HepG2 (cell line): Measurements from ENCODE around the gene METAP1D. TPM values are rescaled to one million over a fixed set of nuclear protein-coding genes. Genes with fewer than 3 reads are reported as not detected.

Experiments
- ATAC-seq: fragments of 200-7000 bp; cut with Tn5 transposase; 3 replicates; pipeline ENCODE4 v1.9.1; 2020; ENCODE audit warnings: mild to moderate bottlenecking, moderate library complexity
- BruUV-seq: library from RNA; stranded (reverse); fragments of 400-500 nt; replicated peaks from 2 replicates; lab custom pipeline; 2021; lab: Mats Ljungman, UMichigan
- CTCF ChIA-PET: fragments of 300-600 bp; formaldehyde crosslinking; extraction: SDS; loops from one replicate; lab custom pipeline; 2021; ENCODE audit warnings: low total read pairs, inconsistent platforms, low intra/inter-chr PET ratio; lab: Yijun Ruan, JAX
- POLR2A ChIA-PET: fragments of 350-600 bp; sonication (Branson Sonifier 250); formaldehyde crosslinking; loops from one replicate; lab custom pipeline; 2020; ENCODE audit warnings: antibody characterized with exemption, inconsistent platforms; lab: Yijun Ruan, JAX
- DNase-seq: peaks from one replicate; pipeline ENCODE4 v3.0.0-alpha.2; 2015; ENCODE audit warnings: low spot score
- FAIRE-seq: peaks from 3 replicates; lab custom pipeline; 2011; peaks lifted over from hg19 to GRCh38; lab: Jason Lieb, UNC
- H2AFZ ChIP-seq: one replicate; pipeline ENCODE4 v1.6.1; 2011; ENCODE audit warnings: low read length, inconsistent platforms
- H3K27ac ChIP-seq: fragments of 300-600 bp; 3 replicates; pipeline ENCODE4 v1.8.0; 2011; ENCODE audit warnings: mixed run types, mild to moderate bottlenecking, mixed read lengths, low read length, inconsistent platforms; ENCODE audit not compliant: insufficient read depth; ENCODE audit errors: extremely low read length
- H3K27me3 ChIP-seq, 2 experiments: fragments of 200-600 bp in 1 of 2; 2 replicates in 1 of 2; 3 replicates in 1 of 2; pipeline versions ENCODE4 v1.6.0 to v1.8.0; 2011; ENCODE audit warnings: low read length in 2 of 2, mild to moderate bottlenecking in 2 of 2, moderate library complexity in 2 of 2, inconsistent platforms in 1 of 2; ENCODE audit not compliant: insufficient read depth in 2 of 2, control insufficient read depth in 1 of 2
- H3K36me3 ChIP-seq, 2 experiments: fragments of 200-600 bp in 1 of 2; replicated peaks in 1 of 2; 2 replicates in 1 of 2; 3 replicates in 1 of 2; pipeline versions ENCODE4 v1.5.1 to v1.8.0; 2011; ENCODE audit warnings: low read length in 2 of 2, inconsistent platforms in 1 of 2; ENCODE audit not compliant: insufficient read depth in 2 of 2, control insufficient read depth in 1 of 2
- H3K4me1 ChIP-seq: 2 replicates; pipeline ENCODE4 v1.5.1; 2012; ENCODE audit warnings: low read length, inconsistent platforms; ENCODE audit not compliant: insufficient read depth
- H3K4me2 ChIP-seq: 2 replicates; pipeline ENCODE4 v1.6.0; 2011; ENCODE audit warnings: low read depth, low read length, inconsistent platforms
- H3K4me3 ChIP-seq, 3 experiments: fragments of 200-600 bp in 1 of 3; sonication (generic), shearing (Covaris generic) in 1 of 3; replicated peaks in 1 of 3; 2 replicates each; pipeline ENCODE4 v1.5.1; 2011 to 2016; ENCODE audit warnings: low read length in 3 of 3, inconsistent platforms in 2 of 3, low read depth in 2 of 3, mild to moderate bottlenecking in 2 of 3, control low read depth in 1 of 3, mixed read lengths in 1 of 3; ENCODE audit not compliant: insufficient read depth in 1 of 3
- H3K79me2 ChIP-seq: one replicate; pipeline ENCODE4 v1.6.1; 2011; ENCODE audit warnings: low read length, inconsistent platforms; ENCODE audit not compliant: insufficient read depth
- H3K9ac ChIP-seq: 2 replicates; pipeline ENCODE4 v1.6.0; 2011; ENCODE audit warnings: mild to moderate bottlenecking, low read depth, low read length, inconsistent platforms; ENCODE audit not compliant: insufficient read depth
- H3K9me3 ChIP-seq: 2 replicates; pipeline ENCODE4 v1.5.1; 2012; ENCODE audit warnings: mild to moderate bottlenecking, low read length
- H4K20me1 ChIP-seq: 2 replicates; pipeline ENCODE4 v1.6.0; 2011; ENCODE audit warnings: inconsistent platforms, mild to moderate bottlenecking, low read length, moderate library complexity; ENCODE audit not compliant: insufficient read depth
- DR1 ChIP-seq: sonication (generic); formaldehyde crosslinking; IDR thresholded peaks from 2 replicates; pipeline ENCODE4 v1.8.0; 2021; ENCODE audit warnings: mild to moderate bottlenecking, missing genetic modification reagents, inconsistent platforms
- ETV6 ChIP-seq: sonication (generic); formaldehyde crosslinking; conservative IDR thresholded peaks from 2 replicates; pipeline ENCODE4 v1.4.0; 2020; ENCODE audit warnings: missing genetic modification reagents
- FOXC1 ChIP-seq: sonication (generic); formaldehyde crosslinking; IDR thresholded peaks from 2 replicates; pipeline ENCODE4 v1.8.0; 2022; ENCODE audit warnings: mild to moderate bottlenecking, missing genetic modification reagents, borderline replicate concordance
- HES4 ChIP-seq: sonication (generic); formaldehyde crosslinking; IDR thresholded peaks from 2 replicates; pipeline ENCODE4 v1.9.0; 2021; ENCODE audit warnings: mild to moderate bottlenecking, missing genetic modification reagents, borderline replicate concordance
- IKZF5 ChIP-seq: IDR thresholded peaks from 2 replicates; pipeline ENCODE4 v1.6.1; 2018; ENCODE audit warnings: missing genetic modification reagents, mild to moderate bottlenecking, missing compliant biosample characterization
- JARID2 ChIP-seq: sonication (generic); formaldehyde crosslinking; IDR thresholded peaks from 2 replicates; pipeline ENCODE4 v1.8.1; 2023; ENCODE audit warnings: missing genetic modification reagents, inconsistent platforms; ENCODE audit not compliant: insufficient replicate concordance
- MED8 ChIP-seq: sonication (generic); formaldehyde crosslinking; IDR thresholded peaks from 2 replicates; pipeline ENCODE4 v1.8.1; 2023; ENCODE audit warnings: mild to moderate bottlenecking, missing genetic modification reagents; ENCODE audit not compliant: insufficient replicate concordance
- NAIF1 ChIP-seq: sonication (generic); formaldehyde crosslinking; IDR thresholded peaks from 2 replicates; pipeline ENCODE4 v1.5.0; 2020; ENCODE audit warnings: mild to moderate bottlenecking, missing genetic modification reagents, borderline replicate concordance
- NFATC3 ChIP-seq: sonication (generic); formaldehyde crosslinking; IDR thresholded peaks from 2 replicates; pipeline ENCODE4 v1.5.1; 2020; ENCODE audit warnings: mild to moderate bottlenecking, missing genetic modification reagents
- RAD21 ChIP-seq: fragments of 450-650 bp; formaldehyde crosslinking; IDR thresholded peaks from 2 replicates; pipeline ENCODE4 v1.5.0; 2020; ENCODE audit warnings: mild to moderate bottlenecking
- TARDBP ChIP-seq: sonication (generic); formaldehyde crosslinking; IDR thresholded peaks from 2 replicates; pipeline ENCODE4 v1.8.0; 2022; ENCODE audit warnings: mild to moderate bottlenecking, missing genetic modification reagents
- TEF ChIP-seq: sonication (generic); formaldehyde crosslinking; IDR thresholded peaks from 2 replicates; pipeline ENCODE4 v1.5.0; 2020; ENCODE audit warnings: missing genetic modification reagents
- TFAP4 ChIP-seq: sonication (generic); IDR thresholded peaks from 2 replicates; pipeline ENCODE4 v1.6.1; 2016; ENCODE audit warnings: low read depth, borderline replicate concordance
- WIZ ChIP-seq: sonication (generic); formaldehyde crosslinking; IDR thresholded peaks from 2 replicates; pipeline ENCODE4 v1.5.1; 2020; ENCODE audit warnings: mild to moderate bottlenecking, missing genetic modification reagents
- ZBED4 ChIP-seq: sonication (generic); formaldehyde crosslinking; IDR thresholded peaks from 2 replicates; pipeline ENCODE4 v1.4.0; 2020; ENCODE audit warnings: missing genetic modification reagents, borderline replicate concordance
- ZNF180 ChIP-seq: sonication (generic); formaldehyde crosslinking; IDR thresholded peaks from 2 replicates; pipeline ENCODE4 v1.4.0; 2020; ENCODE audit warnings: low read depth, missing genetic modification reagents, borderline replicate concordance
- ZNF34 ChIP-seq: sonication (generic); formaldehyde crosslinking; IDR thresholded peaks from 2 replicates; pipeline ENCODE4 v1.4.0; 2020; ENCODE audit warnings: mild to moderate bottlenecking, missing genetic modification reagents, borderline replicate concordance
- ZNF546 ChIP-seq: sonication (generic); formaldehyde crosslinking; conservative IDR thresholded peaks from 2 replicates; pipeline ENCODE4 v1.8.1; 2023; ENCODE audit warnings: mild to moderate bottlenecking, missing genetic modification reagents
- ZNF629 ChIP-seq: sonication (generic); formaldehyde crosslinking; conservative IDR thresholded peaks from 2 replicates; pipeline ENCODE4 v1.5.0; 2020; ENCODE audit warnings: missing genetic modification reagents
- ZNF672 ChIP-seq: sonication (generic); formaldehyde crosslinking; IDR thresholded peaks from 2 replicates; pipeline ENCODE4 v1.8.1; 2022; ENCODE audit warnings: missing genetic modification reagents
- WGBS: methylation state at CpG from one replicate; pipeline ENCODE4 v1.1.6; 2017; ENCODE audit warnings: low lambda C conversion rate; 5-methylcytosine and 5-hydroxymethylcytosine counted together
- in situ Hi-C: cut with HindIII; loops from 2 replicates; pipeline ENCODE4 v1.10.0; 2017; ENCODE audit warnings: low pct_unique_long_range_greater_than_20kb; ENCODE audit not compliant: extremely low pct_ligation_motif_present
- intact Hi-C: fragments of 100-400 bp; cut with micrococcal nuclease; formaldehyde crosslinking; loops from one replicate; pipeline ENCODE4 v1.10.0; 2022; ENCODE audit not compliant: unreplicated experiment
- polyA plus RNA-seq, 8 experiments: library from polyadenylated mRNA; depleted of rRNA in 3 of 8; stranded (reverse) in 7 of 8; unstranded in 1 of 8; fragments of >200 nt; fragmentation: Illumina TruSeq in 4 of 8; extraction: Trizol in 4 of 8; gene quantifications; 2 replicates each; pipeline versions ENCODE4 v1.2.1 to v1.2.3, GENCODE V29; 2011 to 2016; ENCODE audit warnings: low read depth in 4 of 8, missing spikeins in 1 of 8, mixed read lengths in 1 of 8; ENCODE audit not compliant: insufficient read depth in 1 of 8
- total RNA-seq, 5 experiments: library from RNA; depleted of rRNA; stranded (reverse); fragments of >200 nt; fragmentation: Illumina TruSeq; extraction: Trizol; gene quantifications; 2 replicates each; pipeline ENCODE4 v1.2.3, GENCODE V29; 2016; ENCODE audit warnings: low read depth in 1 of 5

The METAP1D gene
- total and polyA plus RNA-seq, 2 of the 13 experiments (the other 11 are each of a cell fraction or from before 2014, with no cell fraction given): 14.7 to 21.6 TPM

- intact Hi-C loops: no loop called here
- TF ChIP-seq ZNF546 (no peak), NAIF1 (CRISPR knock-in tag) (no peak), HES4 (CRISPR knock-in tag) (no peak), IKZF5 (CRISPR knock-in tag) (no peak), ZNF34 (no peak), WIZ (CRISPR knock-in tag) (no peak), DR1 (CRISPR knock-in tag) (no peak), MED8 (CRISPR knock-in tag) (no peak), ZNF180 (CRISPR knock-in tag) (no peak), FOXC1 (CRISPR knock-in tag) (no peak), ZBED4 (no peak), TFAP4 (no peak), ZNF672 (CRISPR knock-in tag) (no peak), TEF (CRISPR knock-in tag) (no peak), JARID2 (CRISPR knock-in tag) (no peak), ZNF629 (CRISPR knock-in tag) (no peak), RAD21 (CRISPR knock-in tag) (no peak), TARDBP (CRISPR knock-in tag) (no peak), ETV6 (CRISPR knock-in tag) (no peak), NFATC3 (CRISPR knock-in tag) (no peak)
- H3K9ac ChIP-seq: no peak overlapping the region
- ATAC-seq (no peak), FAIRE-seq (no peak), DNase-seq (no peak)
- H4K20me1 ChIP-seq: no peaks in the 10 kb centered on the region
- peaks cover 4 to 33% of the 10 kb centered on the region in 2 experiments; a peak in 4 of 5 replicates for H3K36me3 ChIP-seq
- no peak overlapping the region for H3K4me3 ChIP-seq
- H3K9me3 ChIP-seq: no peaks in the 10 kb centered on the region
- no TSS peak for BruUV-seq
- CTCF ChIA-PET: no interaction called here
- no peak overlapping the region for H2AFZ ChIP-seq
- WGBS: 96% methylated on average over 3 of the region's 3 CpGs
- POLR2A ChIA-PET: no interaction called here
- no peaks in the 10 kb centered on the region for H3K27me3 ChIP-seq
- no peaks in the 10 kb centered on the region for H3K79me2 ChIP-seq
- in situ Hi-C loops: no loop called here
- H3K4me2 ChIP-seq: no peak overlapping the region
- no peak overlapping the region for H3K27ac ChIP-seq
- H3K4me1 ChIP-seq: no peaks in the 10 kb centered on the region
These were observed 47.0 kb upstream of the METAP1D start for GRCh38 chr2:171952748-171953147.
